GM18867 (cell line): ENCODE results near the gene MKNK1.

Experiments used
- ATAC-seq: cut with Tn5 transposase; IDR thresholded peaks from one replicate; pipeline ENCODE4 v1.9.1; 2021; ENCODE audit warnings: mild to moderate bottlenecking, moderate library complexity; ENCODE audit not compliant: unreplicated experiment

The MKNK1 gene

GRCh38 chr1:46599059-46599970 lies 4.8 kb downstream of the MKNK1 start:
- ATAC-seq: no peak

- no peak for ATAC-seq
These were observed 7.2 kb downstream of the MKNK1 start for GRCh38 chr1:46596846-46597245.

GRCh38 chr1:46596036-46596435 lies 8.0 kb downstream of the MKNK1 start:
- ATAC-seq: no peak

GRCh38 chr1:46595127-46595526 lies 8.9 kb downstream of the MKNK1 start:
- no peak for ATAC-seq

GRCh38 chr1:46594063-46594462 lies 10.0 kb downstream of the MKNK1 start:
- ATAC-seq: no peak

- ATAC-seq: no peak
These were observed 11.2 kb downstream of the MKNK1 start for GRCh38 chr1:46592823-46593222.

GRCh38 chr1:46589529-46589928 lies 14.5 kb downstream of the MKNK1 start:
- no peak for ATAC-seq

GRCh38 chr1:46587069-46587468 lies 17.0 kb downstream of the MKNK1 start:
- ATAC-seq: no peak

- ATAC-seq: no peak
These were observed 18.6 kb downstream of the MKNK1 start for GRCh38 chr1:46585312-46585938.

GRCh38 chr1:46583494-46583893 lies 20.6 kb downstream of the MKNK1 start:
- ATAC-seq: no peak

GRCh38 chr1:46582972-46583371 lies 21.1 kb downstream of the MKNK1 start:
- ATAC-seq: no peak

- no peak for ATAC-seq
These were observed 22.2 kb downstream of the MKNK1 start for GRCh38 chr1:46581681-46582455.

GRCh38 chr1:46580140-46580903 lies 23.7 kb downstream of the MKNK1 start:
- ATAC-seq: no peak

- no peak for ATAC-seq
These were observed 26.4 kb downstream of the MKNK1 start for GRCh38 chr1:46577671-46578070.

GRCh38 chr1:46576596-46576995 lies 27.5 kb downstream of the MKNK1 start:
- no peak for ATAC-seq

- no peak for ATAC-seq
These were observed 28.3 kb downstream of the MKNK1 start for GRCh38 chr1:46575778-46576177.

- ATAC-seq: no peak
These were observed 28.8 kb downstream of the MKNK1 start for GRCh38 chr1:46575300-46575699.

GRCh38 chr1:46571691-46572225 lies 32.3 kb downstream of the MKNK1 start:
- ATAC-seq: no peak

- no peak for ATAC-seq
These were observed 34.0 kb downstream of the MKNK1 start for GRCh38 chr1:46569884-46570725.

- no peak for ATAC-seq
These were observed 35.0 kb downstream of the MKNK1 start for GRCh38 chr1:46569116-46569515.
